Measurements from ENCODE around the gene CPLANE1. TPM values are rescaled to one million over a fixed set of nuclear protein-coding genes. Genes with fewer than 3 reads are reported as not detected.

CPLANE1 gene
- total and polyA plus RNA-seq, 2 donors (not counting 3 experiments of a cell fraction or from before 2014, with no cell fraction given), result 4.6 to 21.5 TPM

GRCh38 chr5:37075399-37075950 lies 173.7 kb downstream of the CPLANE1 start:
- Histone ChIP-seq H3K27ac (ENCODE audit: insufficient read depth, low read depth, low read length) (no peak overlapping the region), H2AFZ (ENCODE audit: low read depth, low read length) (no peak overlapping the region), H3K9me3 (replicated peaks; ENCODE audit: control insufficient read depth, insufficient read depth, low read length) (no peaks in the 10 kb centered on the region), H3K9ac (replicated peaks; ENCODE audit: extremely low read depth, insufficient read depth, low read length) (no peak overlapping the region), H3K4me1 (ENCODE audit: control insufficient read depth, extremely low read depth, insufficient read depth, low read length) (peaks cover 22% of the 10 kb centered on the region), H4K20me1 (replicated peaks; ENCODE audit: control insufficient read depth, extremely low read depth, insufficient read depth, low read length) (no peaks in the 10 kb centered on the region), H3K36me3 (ENCODE audit: control insufficient read depth in 2 of 2, extremely low read depth in 1 of 2, insufficient read depth in 2 of 2, low read length in 2 of 2) (no peaks in the 10 kb centered on the region), H3K27me3 (ENCODE audit: control insufficient read depth in 2 of 2, insufficient read depth in 2 of 2, low read length in 2 of 2) (no peaks in the 10 kb centered on the region), H3K4me3 (replicated peaks in 1 of 3; ENCODE audit: insufficient read depth in 1 of 3, low read depth in 1 of 3, low read length in 3 of 3) (no peak overlapping the region), H3K9me1 (replicated peaks; ENCODE audit: control insufficient read depth, extremely low read depth, insufficient read depth, low read length) (no peaks in the 10 kb centered on the region), H3K4me2 (ENCODE audit: insufficient read depth, low read length) (no peak overlapping the region), H3K79me2 (ENCODE audit: control insufficient read depth, insufficient read depth, low read length) (no peaks in the 10 kb centered on the region)
- DNase-seq (ENCODE audit: low read depth, low spot score) (no peak), FAIRE-seq (no peak)
- BruUV-seq (replicated peaks), result no TSS peak
- POLR2A ChIA-PET, result no interaction called here
- TF ChIP-seq MYC (IDR thresholded peaks at IDR 0.05; ENCODE audit: low read depth, low read length), result no peak
- no peak for TF ChIP-seq EZH2 (IDR thresholded peaks at IDR 0.05; ENCODE audit: borderline replicate concordance, low read depth, low read length, severe bottlenecking)
- CTCF ChIA-PET, result no interaction called here
- intact Hi-C loops (cut with micrococcal nuclease), result no loop called here
- dilution Hi-C loops (cut with MboI; ENCODE audit: extremely low pct_ligation_motif_present, low sequenced_read_pairs), result no loop called here

- POLR2A ChIA-PET, result interaction anchor here (0.7 kb wide), 1 partner anchor 23 kb away, joined by 5 read pairs; no protein-coding TSS in a partner anchor
- peak overlapping the region; percentile 54 for H3K4me2 ChIP-seq (ENCODE audit: insufficient read depth, low read length)
- no peak overlapping the region for H3K4me3 ChIP-seq (replicated peaks in 1 of 3; ENCODE audit: insufficient read depth in 1 of 3, low read depth in 1 of 3, low read length in 3 of 3)
- H3K27ac ChIP-seq (ENCODE audit: insufficient read depth, low read depth, low read length), result peak overlapping the region; percentile 75
- TF ChIP-seq GATA2 (IDR thresholded peaks at IDR 0.05; ENCODE audit: insufficient read depth, insufficient read length, low read depth, low read length) (no peak), MYC (IDR thresholded peaks at IDR 0.05; ENCODE audit: low read depth, low read length) (no peak), POLR2AphosphoS5 (IDR thresholded peaks at IDR 0.05; ENCODE audit: insufficient read depth, low read depth, low read length) (no peak), EZH2 (IDR thresholded peaks at IDR 0.05; ENCODE audit: borderline replicate concordance, low read depth, low read length, severe bottlenecking) (no peak), FOS (IDR thresholded peaks at IDR 0.05; ENCODE audit: borderline replicate concordance, insufficient read depth, low read length) (peak; percentile 16), JUN (IDR thresholded peaks at IDR 0.05; ENCODE audit: borderline replicate concordance, insufficient read depth, insufficient read length, low read depth) (peak; percentile 38), POLR2A (IDR thresholded peaks at IDR 0.05; ENCODE audit: low read depth, low read length) (no peak), CTCF (IDR thresholded peaks at IDR 0.05; ENCODE audit: extremely low read depth in 1 of 2, insufficient read depth in 1 of 2, low read depth in 1 of 2, low read length in 2 of 2) (no peak), MAX (IDR thresholded peaks at IDR 0.05; ENCODE audit: insufficient read depth, insufficient read length) (no peak)
- no TSS peak for BruUV-seq (replicated peaks)
- H3K9me1 ChIP-seq (replicated peaks; ENCODE audit: control insufficient read depth, extremely low read depth, insufficient read depth, low read length), result no peaks in the 10 kb centered on the region
- no peaks in the 10 kb centered on the region for H3K79me2 ChIP-seq (ENCODE audit: control insufficient read depth, insufficient read depth, low read length)
- intact Hi-C loops (cut with micrococcal nuclease), result no loop called here
- H3K9me3 ChIP-seq (replicated peaks; ENCODE audit: control insufficient read depth, insufficient read depth, low read length), result no peaks in the 10 kb centered on the region
- no peak overlapping the region for H2AFZ ChIP-seq (ENCODE audit: low read depth, low read length)
- no peaks in the 10 kb centered on the region for H3K36me3 ChIP-seq (ENCODE audit: control insufficient read depth in 2 of 2, extremely low read depth in 1 of 2, insufficient read depth in 2 of 2, low read length in 2 of 2)
- peaks cover 22% of the 10 kb centered on the region for H3K4me1 ChIP-seq (ENCODE audit: control insufficient read depth, extremely low read depth, insufficient read depth, low read length)
- H4K20me1 ChIP-seq (replicated peaks; ENCODE audit: control insufficient read depth, extremely low read depth, insufficient read depth, low read length), result no peaks in the 10 kb centered on the region
- H3K27me3 ChIP-seq (ENCODE audit: control insufficient read depth in 2 of 2, insufficient read depth in 2 of 2, low read length in 2 of 2), result no peaks in the 10 kb centered on the region
- H3K9ac ChIP-seq (replicated peaks; ENCODE audit: extremely low read depth, insufficient read depth, low read length), result peak overlapping the region; percentile 32
- CTCF ChIA-PET, result interaction anchor here (1.0 to 2.3 kb wide), 5 partner anchors 8 to 332 kb away, joined by 3 to 13 read pairs (median 5); no protein-coding TSS in a partner anchor
- dilution Hi-C loops (cut with MboI; ENCODE audit: extremely low pct_ligation_motif_present, low sequenced_read_pairs), result no loop called here
- DNase-seq (ENCODE audit: low read depth, low spot score), result peak; percentile 77
- peak; percentile 47 for FAIRE-seq
Observed at GRCh38 chr5:37071901-37072581, 177.1 kb downstream of the CPLANE1 start.
